GM23338 (cell line): ENCODE data around the gene STARD8. TPM values are rescaled to one million over a fixed set of nuclear protein-coding genes. Genes with fewer than 3 reads are reported as not detected.

ENCODE experiments used
- ATAC-seq: fragments of 200-7000 bp; cut with Tn5 transposase; 3 replicates; pipeline ENCODE4 v1.9.1; 2020
- DNase-seq: peaks from one replicate; pipeline ENCODE4 v3.0.0-alpha.2; 2015; ENCODE audit warnings: low spot score
- H2AFZ ChIP-seq: fragments of 200-600 bp; sonication (generic); 2 replicates; pipeline ENCODE4 v1.8.0; 2016; ENCODE audit warnings: antibody characterized with exemption, mild to moderate bottlenecking, moderate library complexity
- H3F3A ChIP-seq: fragments of 200-600 bp; sonication (generic); replicated peaks from 2 replicates; pipeline ENCODE4 v1.8.0; 2017; ENCODE audit warnings: antibody characterized with exemption, mixed run types, low read depth
- H3K27ac ChIP-seq: fragments of 200-600 bp; sonication (generic); 2 replicates; pipeline ENCODE4 v1.6.1; 2016; ENCODE audit warnings: low read depth
- H3K27me3 ChIP-seq: fragments of 200-600 bp; sonication (generic); 2 replicates; pipeline ENCODE4 v1.8.0; 2016; ENCODE audit warnings: mild to moderate bottlenecking, mixed run types, moderate library complexity; ENCODE audit not compliant: insufficient read depth
- H3K36me3 ChIP-seq: fragments of 200-600 bp; sonication (generic); 2 replicates; pipeline ENCODE4 v1.8.0; 2016; ENCODE audit warnings: mild to moderate bottlenecking; ENCODE audit not compliant: insufficient read depth
- H3K4me1 ChIP-seq: fragments of 200-600 bp; sonication (generic); 2 replicates; pipeline ENCODE4 v1.8.0; 2016; ENCODE audit warnings: mild to moderate bottlenecking, moderate library complexity; ENCODE audit not compliant: insufficient read depth
- H3K4me2 ChIP-seq: fragments of 200-600 bp; sonication (generic); 2 replicates; pipeline ENCODE4 v1.7.1; 2017; ENCODE audit warnings: mixed run types
- H3K4me3 ChIP-seq: fragments of 200-600 bp; sonication (generic); 2 replicates; pipeline ENCODE4 v1.6.1; 2016; ENCODE audit warnings: mixed run types
- H3K79me2 ChIP-seq: fragments of 200-600 bp; sonication (generic); replicated peaks from 2 replicates; pipeline ENCODE4 v1.8.0; 2017; ENCODE audit warnings: mild to moderate bottlenecking; ENCODE audit not compliant: insufficient read depth
- H3K9me2 ChIP-seq: fragments of 200-600 bp; sonication (generic); 2 replicates; pipeline ENCODE4 v1.8.0; 2017; ENCODE audit not compliant: insufficient read depth
- H4K20me1 ChIP-seq: fragments of 200-600 bp; sonication (generic); replicated peaks from 2 replicates; pipeline ENCODE4 v1.8.0; 2017; ENCODE audit warnings: mild to moderate bottlenecking; ENCODE audit not compliant: insufficient read depth
- H3K27ac Mint-ChIP-seq: 2 replicates; pipeline ENCODE4 v1.8.0; 2020; ENCODE audit warnings: inconsistent platforms, mild to moderate bottlenecking, moderate library complexity, mixed read lengths
- H3K27me3 Mint-ChIP-seq: 3 replicates; pipeline ENCODE4 v1.8.0; 2022; ENCODE audit warnings: low read depth, mild to moderate bottlenecking, moderate library complexity, mixed read lengths, inconsistent platforms; ENCODE audit not compliant: insufficient read depth, poor library complexity
- H3K36me3 Mint-ChIP-seq: 3 replicates; pipeline ENCODE4 v1.8.0; 2021; ENCODE audit warnings: low read depth, mild to moderate bottlenecking, inconsistent platforms, moderate library complexity, mixed read lengths
- H3K4me1 Mint-ChIP-seq: 3 replicates; pipeline ENCODE4 v1.8.0; 2020; ENCODE audit warnings: mild to moderate bottlenecking, inconsistent platforms, mixed read lengths
- H3K4me3 Mint-ChIP-seq: 3 replicates; pipeline ENCODE4 v1.8.0; 2021; ENCODE audit warnings: moderate library complexity, mild to moderate bottlenecking, inconsistent platforms, mixed read lengths
- H3K9me3 Mint-ChIP-seq: 3 replicates; pipeline ENCODE4 v1.8.0; 2020; ENCODE audit warnings: moderate library complexity, mild to moderate bottlenecking, inconsistent platforms, mixed read lengths
- CREB1 ChIP-seq: fragments of 250-450 bp; sonication (Bioruptor Pico); IDR thresholded peaks from 2 replicates; pipeline ENCODE4 v1.5.0; 2020; ENCODE audit warnings: low read depth, mild to moderate bottlenecking, moderate library complexity
- EZH2 ChIP-seq: fragments of 200-600 bp; sonication (generic); IDR thresholded peaks from one replicate; pipeline ENCODE4 v1.8.0; 2017; ENCODE audit warnings: antibody characterized with exemption, mild to moderate bottlenecking, low read depth; ENCODE audit not compliant: unreplicated experiment
- EZH2phosphoT487 ChIP-seq: fragments of 200-600 bp; sonication (generic); IDR thresholded peaks from one replicate; pipeline ENCODE4 v1.8.1; 2018; ENCODE audit warnings: antibody characterized with exemption; ENCODE audit not compliant: unreplicated experiment
- JUNB ChIP-seq: IDR thresholded peaks from one replicate; pipeline ENCODE4 v1.6.1; 2016; ENCODE audit warnings: antibody characterized with exemption; ENCODE audit not compliant: unreplicated experiment
- NANOG ChIP-seq: IDR thresholded peaks from 2 replicates; pipeline ENCODE4 v1.6.1; 2016; ENCODE audit warnings: antibody characterized with exemption, borderline replicate concordance
- POLR2AphosphoS5 ChIP-seq: IDR thresholded peaks from 2 replicates; pipeline ENCODE4 v1.6.1; 2016; ENCODE audit warnings: antibody characterized with exemption, low read depth
- STAT1 ChIP-seq: IDR thresholded peaks from one replicate; pipeline ENCODE4 v1.6.1; 2016; ENCODE audit warnings: antibody characterized with exemption; ENCODE audit not compliant: unreplicated experiment
- ZNF114 ChIP-seq: fragments of 250-450 bp; sonication (Bioruptor Pico); IDR thresholded peaks from 2 replicates; pipeline ENCODE4 v1.5.0; 2020; ENCODE audit warnings: mild to moderate bottlenecking, moderate library complexity
- ZNF331 ChIP-seq: fragments of 250-450 bp; sonication (Bioruptor Pico); IDR thresholded peaks from 2 replicates; pipeline ENCODE4 v1.5.0; 2020; ENCODE audit warnings: low read depth, mild to moderate bottlenecking, moderate library complexity
- polyA plus RNA-seq: library from polyadenylated mRNA; unstranded; fragments of >200 nt; fragmentation: Nextera tagmentation; extraction: Ambion mirVana; gene quantifications from 2 replicates; pipeline ENCODE4 v1.2.1, GENCODE V29; 2016
- total RNA-seq: library from RNA; depleted of rRNA; stranded (reverse); fragments of >200 nt; shearing (Covaris generic); gene quantifications from 2 replicates; pipeline ENCODE4 v1.2.3, GENCODE V29; 2014
- TF ChIP-seq, protein P1 (sequence below), 2 experiments: fragments of 200-600 bp in 1 of 2; sonication (generic) in 1 of 2; conservative IDR thresholded peaks; 2 replicates each; pipeline versions ENCODE4 v1.5.1 to v1.6.1; 2016 to 2017; ENCODE audit warnings: antibody characterized with exemption in 2 of 2, low read depth in 2 of 2, mild to moderate bottlenecking in 2 of 2, moderate library complexity in 1 of 2
- TF ChIP-seq, protein P2 (sequence below): fragments of 250-450 bp; sonication (Bioruptor Pico); IDR thresholded peaks from 2 replicates; pipeline ENCODE4 v1.5.0; 2020; ENCODE audit warnings: mild to moderate bottlenecking, moderate library complexity

Gene STARD8
- total and polyA plus RNA-seq, 2 experiments from 2014 or later, result 0.74 to 5.6 TPM

DNA sequence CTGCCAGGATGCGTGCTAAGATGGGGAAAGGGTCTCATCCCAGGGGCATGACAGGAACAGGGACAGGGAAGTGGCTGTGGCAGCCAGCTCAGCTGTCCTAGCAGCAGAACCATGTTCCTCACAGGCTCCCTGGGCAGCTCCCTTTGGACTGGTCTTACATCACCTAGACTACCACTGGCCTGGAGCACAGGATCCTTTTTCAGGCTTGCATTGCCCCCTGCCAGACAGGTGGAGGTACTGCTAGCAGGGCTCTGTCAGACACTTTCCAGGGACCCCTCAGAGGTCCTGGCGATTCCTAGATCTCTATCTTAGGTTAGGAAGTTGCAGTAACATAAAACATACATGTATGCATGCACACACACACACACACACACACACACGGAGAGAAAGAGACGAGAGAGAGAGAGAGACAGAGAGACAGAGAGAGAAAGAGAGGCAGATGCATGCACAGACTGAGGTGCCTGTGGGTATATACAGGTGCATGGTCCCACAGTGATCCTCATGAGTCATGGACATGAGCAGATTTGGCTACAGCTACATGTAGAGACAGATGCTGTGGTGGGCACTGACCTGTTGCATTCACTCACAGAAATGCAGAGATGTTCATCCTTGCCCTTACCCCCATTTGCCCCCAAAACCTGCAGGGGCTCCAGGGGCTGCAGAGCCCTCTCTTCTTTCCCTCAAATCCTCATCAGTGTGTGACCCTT is 63.6 kb downstream of the STARD8 start:
- no peaks in the 10 kb centered on the region for H3K27me3 Mint-ChIP-seq
- Histone ChIP-seq H2AFZ (no peak overlapping the region), H4K20me1 (no peaks in the 10 kb centered on the region), H3K4me1 (0 out of 2 replicates have a peak, but pooled peaks cover 12% of the 10 kb centered on the region), H3K27ac (no peak overlapping the region), H3K4me3 (no peak overlapping the region), H3K36me3 (no peaks in the 10 kb centered on the region), H3K27me3 (no peaks in the 10 kb centered on the region), H3K9me2 (no peaks in the 10 kb centered on the region), H3F3A (no peaks in the 10 kb centered on the region), H3K79me2 (no peaks in the 10 kb centered on the region), H3K4me2 (no peak overlapping the region)
- DNase-seq, result peak; percentile 76
- peak; percentile 86 for ATAC-seq
- TF ChIP-seq, protein P1, sequence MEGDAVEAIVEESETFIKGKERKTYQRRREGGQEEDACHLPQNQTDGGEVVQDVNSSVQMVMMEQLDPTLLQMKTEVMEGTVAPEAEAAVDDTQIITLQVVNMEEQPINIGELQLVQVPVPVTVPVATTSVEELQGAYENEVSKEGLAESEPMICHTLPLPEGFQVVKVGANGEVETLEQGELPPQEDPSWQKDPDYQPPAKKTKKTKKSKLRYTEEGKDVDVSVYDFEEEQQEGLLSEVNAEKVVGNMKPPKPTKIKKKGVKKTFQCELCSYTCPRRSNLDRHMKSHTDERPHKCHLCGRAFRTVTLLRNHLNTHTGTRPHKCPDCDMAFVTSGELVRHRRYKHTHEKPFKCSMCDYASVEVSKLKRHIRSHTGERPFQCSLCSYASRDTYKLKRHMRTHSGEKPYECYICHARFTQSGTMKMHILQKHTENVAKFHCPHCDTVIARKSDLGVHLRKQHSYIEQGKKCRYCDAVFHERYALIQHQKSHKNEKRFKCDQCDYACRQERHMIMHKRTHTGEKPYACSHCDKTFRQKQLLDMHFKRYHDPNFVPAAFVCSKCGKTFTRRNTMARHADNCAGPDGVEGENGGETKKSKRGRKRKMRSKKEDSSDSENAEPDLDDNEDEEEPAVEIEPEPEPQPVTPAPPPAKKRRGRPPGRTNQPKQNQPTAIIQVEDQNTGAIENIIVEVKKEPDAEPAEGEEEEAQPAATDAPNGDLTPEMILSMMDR (conservative IDR thresholded peaks at IDR 0.05; ENCODE audit: low read depth in 2 of 2), result peak; percentile 62 to 83
- TF ChIP-seq POLR2AphosphoS5, result no peak
- H3K27ac Mint-ChIP-seq, result no peak overlapping the region
- no peak overlapping the region for H3K4me3 Mint-ChIP-seq
- H3K9me3 Mint-ChIP-seq, result no peaks in the 10 kb centered on the region
- peaks cover 15% of the 10 kb centered on the region for H3K4me1 Mint-ChIP-seq
- H3K36me3 Mint-ChIP-seq, result no peaks in the 10 kb centered on the region; the same call in 2 of the 3 replicates

DNA sequence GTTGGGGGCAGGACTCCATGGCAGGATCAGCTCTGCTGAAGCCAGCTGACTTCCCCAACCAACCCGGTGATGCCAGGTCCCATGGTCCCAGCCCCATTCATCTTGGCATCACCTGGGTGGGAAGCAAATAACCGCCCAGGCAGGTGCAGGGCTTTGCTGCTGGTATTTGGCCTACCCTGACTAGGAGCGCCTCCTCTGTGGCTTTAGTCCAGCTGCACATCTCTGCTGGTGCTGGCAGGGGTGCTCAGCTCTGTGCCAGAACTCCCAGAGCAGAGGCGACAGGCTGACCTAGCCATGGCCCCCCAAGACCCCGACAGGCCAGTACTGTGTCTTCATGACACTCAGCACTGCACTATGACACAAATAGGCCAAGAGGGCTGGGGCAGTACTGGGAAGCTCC is 64.4 kb downstream of the STARD8 start:
- H3K4me1 ChIP-seq, result 0 out of 2 replicates have a peak, but pooled peaks cover 12% of the 10 kb centered on the region
- H3K9me3 Mint-ChIP-seq, result no peaks in the 10 kb centered on the region
- TF ChIP-seq, protein P2, sequence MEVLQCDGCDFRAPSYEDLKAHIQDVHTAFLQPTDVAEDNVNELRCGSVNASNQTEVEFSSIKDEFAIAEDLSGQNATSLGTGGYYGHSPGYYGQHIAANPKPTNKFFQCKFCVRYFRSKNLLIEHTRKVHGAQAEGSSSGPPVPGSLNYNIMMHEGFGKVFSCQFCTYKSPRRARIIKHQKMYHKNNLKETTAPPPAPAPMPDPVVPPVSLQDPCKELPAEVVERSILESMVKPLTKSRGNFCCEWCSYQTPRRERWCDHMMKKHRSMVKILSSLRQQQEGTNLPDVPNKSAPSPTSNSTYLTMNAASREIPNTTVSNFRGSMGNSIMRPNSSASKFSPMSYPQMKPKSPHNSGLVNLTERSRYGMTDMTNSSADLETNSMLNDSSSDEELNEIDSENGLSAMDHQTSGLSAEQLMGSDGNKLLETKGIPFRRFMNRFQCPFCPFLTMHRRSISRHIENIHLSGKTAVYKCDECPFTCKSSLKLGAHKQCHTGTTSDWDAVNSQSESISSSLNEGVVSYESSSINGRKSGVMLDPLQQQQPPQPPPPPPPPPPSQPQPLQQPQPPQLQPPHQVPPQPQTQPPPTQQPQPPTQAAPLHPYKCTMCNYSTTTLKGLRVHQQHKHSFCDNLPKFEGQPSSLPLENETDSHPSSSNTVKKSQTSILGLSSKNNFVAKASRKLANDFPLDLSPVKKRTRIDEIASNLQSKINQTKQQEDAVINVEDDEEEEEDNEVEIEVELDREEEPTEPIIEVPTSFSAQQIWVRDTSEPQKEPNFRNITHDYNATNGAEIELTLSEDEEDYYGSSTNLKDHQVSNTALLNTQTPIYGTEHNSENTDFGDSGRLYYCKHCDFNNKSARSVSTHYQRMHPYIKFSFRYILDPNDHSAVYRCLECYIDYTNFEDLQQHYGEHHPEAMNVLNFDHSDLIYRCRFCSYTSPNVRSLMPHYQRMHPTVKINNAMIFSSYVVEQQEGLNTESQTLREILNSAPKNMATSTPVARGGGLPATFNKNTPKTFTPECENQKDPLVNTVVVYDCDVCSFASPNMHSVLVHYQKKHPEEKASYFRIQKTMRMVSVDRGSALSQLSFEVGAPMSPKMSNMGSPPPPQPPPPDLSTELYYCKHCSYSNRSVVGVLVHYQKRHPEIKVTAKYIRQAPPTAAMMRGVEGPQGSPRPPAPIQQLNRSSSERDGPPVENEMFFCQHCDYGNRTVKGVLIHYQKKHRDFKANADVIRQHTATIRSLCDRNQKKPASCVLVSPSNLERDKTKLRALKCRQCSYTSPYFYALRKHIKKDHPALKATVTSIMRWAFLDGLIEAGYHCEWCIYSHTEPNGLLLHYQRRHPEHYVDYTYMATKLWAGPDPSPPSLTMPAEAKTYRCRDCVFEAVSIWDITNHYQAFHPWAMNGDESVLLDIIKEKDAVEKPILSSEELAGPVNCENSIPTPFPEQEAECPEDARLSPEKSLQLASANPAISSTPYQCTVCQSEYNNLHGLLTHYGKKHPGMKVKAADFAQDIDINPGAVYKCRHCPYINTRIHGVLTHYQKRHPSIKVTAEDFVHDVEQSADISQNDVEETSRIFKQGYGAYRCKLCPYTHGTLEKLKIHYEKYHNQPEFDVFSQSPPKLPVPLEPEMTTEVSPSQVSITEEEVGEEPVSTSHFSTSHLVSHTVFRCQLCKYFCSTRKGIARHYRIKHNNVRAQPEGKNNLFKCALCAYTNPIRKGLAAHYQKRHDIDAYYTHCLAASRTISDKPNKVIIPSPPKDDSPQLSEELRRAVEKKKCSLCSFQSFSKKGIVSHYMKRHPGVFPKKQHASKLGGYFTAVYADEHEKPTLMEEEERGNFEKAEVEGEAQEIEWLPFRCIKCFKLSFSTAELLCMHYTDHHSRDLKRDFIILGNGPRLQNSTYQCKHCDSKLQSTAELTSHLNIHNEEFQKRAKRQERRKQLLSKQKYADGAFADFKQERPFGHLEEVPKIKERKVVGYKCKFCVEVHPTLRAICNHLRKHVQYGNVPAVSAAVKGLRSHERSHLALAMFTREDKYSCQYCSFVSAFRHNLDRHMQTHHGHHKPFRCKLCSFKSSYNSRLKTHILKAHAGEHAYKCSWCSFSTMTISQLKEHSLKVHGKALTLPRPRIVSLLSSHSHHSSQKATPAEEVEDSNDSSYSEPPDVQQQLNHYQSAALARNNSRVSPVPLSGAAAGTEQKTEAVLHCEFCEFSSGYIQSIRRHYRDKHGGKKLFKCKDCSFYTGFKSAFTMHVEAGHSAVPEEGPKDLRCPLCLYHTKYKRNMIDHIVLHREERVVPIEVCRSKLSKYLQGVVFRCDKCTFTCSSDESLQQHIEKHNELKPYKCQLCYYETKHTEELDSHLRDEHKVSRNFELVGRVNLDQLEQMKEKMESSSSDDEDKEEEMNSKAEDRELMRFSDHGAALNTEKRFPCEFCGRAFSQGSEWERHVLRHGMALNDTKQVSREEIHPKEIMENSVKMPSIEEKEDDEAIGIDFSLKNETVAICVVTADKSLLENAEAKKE (CRISPR knock-in tag), result no peak
- TF ChIP-seq, protein P1 (conservative IDR thresholded peaks at IDR 0.05; ENCODE audit: low read depth in 2 of 2), result no peak
- TF ChIP-seq ZNF114 (CRISPR knock-in tag), result no peak
- no peak for TF ChIP-seq EZH2
- no peak for TF ChIP-seq EZH2phosphoT487
- no peak for TF ChIP-seq ZNF331 (CRISPR knock-in tag)
- TF ChIP-seq POLR2AphosphoS5, result no peak
- TF ChIP-seq NANOG, result no peak
- TF ChIP-seq JUNB, result no peak
- TF ChIP-seq CREB1 (CRISPR knock-in tag), result no peak
- TF ChIP-seq STAT1, result no peak

More for the DNA sequence above, 64.4 kb downstream of the STARD8 start:
- Mint-ChIP-seq H3K4me3 (no peak overlapping the region), H3K4me1 (peaks cover 15% of the 10 kb centered on the region), H3K27me3 (no peaks in the 10 kb centered on the region), H3K27ac (no peak overlapping the region), H3K36me3 (no peaks in the 10 kb centered on the region; the same call in 2 of the 3 replicates)
- H3K9me2 ChIP-seq, result no peaks in the 10 kb centered on the region
- ATAC-seq (no peak), DNase-seq (no peak)
- H3K36me3 ChIP-seq, result no peaks in the 10 kb centered on the region
- H4K20me1 ChIP-seq, result no peaks in the 10 kb centered on the region
- no peaks in the 10 kb centered on the region for H3K79me2 ChIP-seq
- H3F3A ChIP-seq, result no peaks in the 10 kb centered on the region
- no peak overlapping the region for H3K4me2 ChIP-seq
- no peak overlapping the region for H3K4me3 ChIP-seq
- H3K27me3 ChIP-seq, result no peaks in the 10 kb centered on the region
- no peak overlapping the region for H2AFZ ChIP-seq
- no peak overlapping the region for H3K27ac ChIP-seq
